ENCODE results near the gene HCFC1R1.
A peak's percentile ranks its signal among the peaks of the same experiment; 100 is the strongest.

Gene HCFC1R1

GRCh38 chr16:3049921-3050481, 26.3 kb upstream of the HCFC1R1 start:
- FAIRE-seq: no peak
- no peak for DNase-seq (ENCODE audit: insufficient read length, low spot score)
- TF ChIP-seq TAF1 (IDR thresholded peaks at IDR 0.05; ENCODE audit: low read depth, low read length) (no peak), PAX5 (IDR thresholded peaks at IDR 0.05; ENCODE audit: insufficient read depth, low read length, severe bottlenecking) (no peak), POU2F2 (IDR thresholded peaks at IDR 0.05; ENCODE audit: low read depth, low read length) (no peak), SPI1 (IDR thresholded peaks at IDR 0.05; ENCODE audit: low read depth, low read length) (no peak)

DNA sequence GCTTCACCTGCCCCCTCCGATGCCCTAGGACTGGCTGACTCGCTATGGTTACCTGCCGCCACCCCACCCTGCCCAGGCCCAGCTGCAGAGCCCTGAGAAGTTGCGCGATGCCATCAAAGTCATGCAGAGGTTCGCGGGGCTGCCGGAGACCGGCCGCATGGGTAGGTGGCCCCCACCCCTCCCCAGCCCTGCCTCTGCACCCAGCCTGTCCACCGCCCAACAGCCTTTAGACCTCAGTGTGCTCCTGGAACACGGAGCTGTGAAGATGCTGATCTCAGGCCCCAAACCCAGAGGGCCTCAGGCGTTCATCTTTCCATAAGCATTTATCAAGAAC, 23.6 kb upstream of the HCFC1R1 start:
- FAIRE-seq (no peak), DNase-seq (ENCODE audit: insufficient read length, low spot score) (no peak)
- TF ChIP-seq POLR2AphosphoS5 (IDR thresholded peaks at IDR 0.05; ENCODE audit: low read depth, low read length): no peak

GRCh38 chr16:3046641-3047386, 23.1 kb upstream of the HCFC1R1 start:
- FAIRE-seq (no peak), DNase-seq (ENCODE audit: insufficient read length, low spot score) (no peak)
- TF ChIP-seq SPI1 (IDR thresholded peaks at IDR 0.05; ENCODE audit: low read depth, low read length) (no peak), POLR2AphosphoS5 (IDR thresholded peaks at IDR 0.05; ENCODE audit: low read depth, low read length) (no peak), PAX5 (IDR thresholded peaks at IDR 0.05; ENCODE audit: insufficient read depth, low read length, severe bottlenecking) (no peak), POLR2A (IDR thresholded peaks at IDR 0.05; ENCODE audit: low read depth, low read length) (no peak), TAF1 (IDR thresholded peaks at IDR 0.05; ENCODE audit: low read depth, low read length) (no peak), POU2F2 (IDR thresholded peaks at IDR 0.05; ENCODE audit: low read depth, low read length) (no peak)

- FAIRE-seq (peak; percentile 51), DNase-seq (ENCODE audit: insufficient read length, low spot score) (no peak)
- TF ChIP-seq SPI1 (IDR thresholded peaks at IDR 0.05; ENCODE audit: low read depth, low read length) (peak; percentile 81), POU2F2 (IDR thresholded peaks at IDR 0.05; ENCODE audit: low read depth, low read length) (no peak)
Measured at GRCh38 chr16:3045758-3046640, 22.3 kb upstream of the HCFC1R1 start, which contains the start of gene MMP25. Gene MMP25 (plus strand): TSS chr16:3046561. CDS start chr16:3046918, 357 bp downstream.

DNA sequence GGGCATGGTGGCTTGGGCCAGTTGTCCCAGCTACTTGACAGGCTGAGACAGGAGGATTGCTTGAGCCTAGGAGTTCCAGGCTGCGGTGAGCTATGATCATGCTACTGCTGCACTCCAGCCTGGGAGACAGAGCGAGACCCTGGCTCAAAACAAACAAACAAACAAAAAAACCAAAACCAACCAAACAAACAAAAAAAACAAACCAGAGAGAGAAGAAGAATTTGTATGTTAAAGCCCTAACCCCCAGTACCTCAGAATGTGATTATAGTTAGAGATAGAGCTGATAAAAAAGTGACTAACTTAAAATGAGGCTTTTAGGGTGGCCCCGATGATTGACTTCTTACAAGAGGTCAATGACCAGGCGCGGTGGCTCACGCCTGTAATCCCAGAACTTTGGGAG, 21.0 kb upstream of the HCFC1R1 start:
- no peak for TF ChIP-seq POLR2A (IDR thresholded peaks at IDR 0.05; ENCODE audit: low read depth, low read length)
- no peak for TF ChIP-seq POU2F2 (IDR thresholded peaks at IDR 0.05; ENCODE audit: low read depth, low read length)
- TF ChIP-seq POLR2AphosphoS5 (IDR thresholded peaks at IDR 0.05; ENCODE audit: low read depth, low read length): no peak
- no peak for TF ChIP-seq SPI1 (IDR thresholded peaks at IDR 0.05; ENCODE audit: low read depth, low read length)
- no peak for TF ChIP-seq PAX5 (IDR thresholded peaks at IDR 0.05; ENCODE audit: insufficient read depth, low read length, severe bottlenecking)
- FAIRE-seq: no peak
- no peak for DNase-seq (ENCODE audit: insufficient read length, low spot score)

GRCh38 chr16:3042376-3042775, 18.6 kb upstream of the HCFC1R1 start:
- no peak for FAIRE-seq
- DNase-seq (ENCODE audit: insufficient read length, low spot score): no peak
- TF ChIP-seq POLR2A (IDR thresholded peaks at IDR 0.05; ENCODE audit: low read depth, low read length) (no peak), POLR2AphosphoS5 (IDR thresholded peaks at IDR 0.05; ENCODE audit: low read depth, low read length) (no peak), SPI1 (IDR thresholded peaks at IDR 0.05; ENCODE audit: low read depth, low read length) (no peak), PAX5 (IDR thresholded peaks at IDR 0.05; ENCODE audit: insufficient read depth, low read length, severe bottlenecking) (no peak), TAF1 (IDR thresholded peaks at IDR 0.05; ENCODE audit: low read depth, low read length) (no peak), POU2F2 (IDR thresholded peaks at IDR 0.05; ENCODE audit: low read depth, low read length) (no peak)

GRCh38 chr16:3038896-3039295, 15.2 kb upstream of the HCFC1R1 start:
- TF ChIP-seq POLR2A (IDR thresholded peaks at IDR 0.05; ENCODE audit: low read depth, low read length) (no peak), POU2F2 (IDR thresholded peaks at IDR 0.05; ENCODE audit: low read depth, low read length) (no peak), PAX5 (IDR thresholded peaks at IDR 0.05; ENCODE audit: insufficient read depth, low read length, severe bottlenecking) (no peak), TAF1 (IDR thresholded peaks at IDR 0.05; ENCODE audit: low read depth, low read length) (no peak), POLR2AphosphoS5 (IDR thresholded peaks at IDR 0.05; ENCODE audit: low read depth, low read length) (no peak), SPI1 (IDR thresholded peaks at IDR 0.05; ENCODE audit: low read depth, low read length) (no peak)
- FAIRE-seq (no peak), DNase-seq (ENCODE audit: insufficient read length, low spot score) (no peak)

DNA sequence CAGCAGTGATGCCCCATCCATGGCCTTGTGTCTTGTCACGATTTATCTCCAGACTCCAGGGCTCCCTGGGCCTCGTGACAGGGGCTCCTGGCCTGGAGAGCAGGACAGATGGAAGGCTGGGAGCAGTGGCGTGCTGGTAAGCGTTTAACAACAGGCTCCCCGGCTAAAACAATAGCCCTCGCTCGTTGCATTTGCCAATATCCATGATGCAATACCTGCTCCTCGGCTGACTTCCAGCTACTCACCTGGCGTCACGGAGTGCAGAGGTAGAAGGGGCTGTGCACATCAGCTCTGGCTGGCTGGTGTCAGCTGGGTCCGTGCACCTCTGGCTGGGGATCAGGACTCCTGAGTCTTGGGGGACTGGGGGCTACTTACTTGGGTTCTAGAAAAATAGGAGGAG, 14.5 kb upstream of the HCFC1R1 start:
- TF ChIP-seq POU2F2 (IDR thresholded peaks at IDR 0.05; ENCODE audit: low read depth, low read length) (no peak), POLR2AphosphoS5 (IDR thresholded peaks at IDR 0.05; ENCODE audit: low read depth, low read length) (no peak), PAX5 (IDR thresholded peaks at IDR 0.05; ENCODE audit: insufficient read depth, low read length, severe bottlenecking) (no peak), SPI1 (IDR thresholded peaks at IDR 0.05; ENCODE audit: low read depth, low read length) (no peak), TAF1 (IDR thresholded peaks at IDR 0.05; ENCODE audit: low read depth, low read length) (no peak), POLR2A (IDR thresholded peaks at IDR 0.05; ENCODE audit: low read depth, low read length) (no peak)
- FAIRE-seq (no peak), DNase-seq (ENCODE audit: insufficient read length, low spot score) (no peak)

DNA sequence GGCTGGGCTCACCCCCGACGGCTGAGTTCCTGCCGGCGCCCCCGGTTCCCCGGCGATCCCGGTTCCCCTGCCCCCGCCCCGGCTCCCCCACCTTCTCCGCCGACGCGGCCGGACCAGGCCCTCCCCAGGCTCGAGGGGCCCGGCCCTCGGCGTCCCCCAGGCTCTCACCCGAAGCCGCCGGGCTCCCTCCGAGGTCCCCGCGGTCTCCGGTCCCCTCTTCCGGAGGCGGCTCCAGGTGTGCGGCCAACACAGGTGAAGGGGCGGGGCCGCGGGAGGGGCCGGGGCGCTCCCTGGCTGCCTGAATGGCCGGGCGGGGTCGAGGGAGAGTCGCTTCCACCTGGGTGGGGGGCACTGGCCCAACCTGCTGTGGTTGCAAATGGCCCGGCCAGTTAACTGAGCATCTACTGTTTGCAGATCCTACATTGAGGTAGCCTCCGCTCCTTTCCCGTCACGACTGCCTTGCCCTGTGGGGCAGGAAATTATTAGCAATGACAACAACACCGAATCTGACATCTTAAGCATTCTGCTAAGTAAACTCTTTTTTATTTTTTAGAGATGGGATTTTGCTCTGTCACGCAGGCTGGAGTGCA, 13.1 kb upstream of the HCFC1R1 start, which contains the start of gene BICDL2:
Gene BICDL2 (minus strand): TSS at position 219 of the 590 bp plus-strand sequence. CDS start 1,448 bp downstream, outside the sequence.
- FAIRE-seq: no peak
- no peak for DNase-seq (ENCODE audit: insufficient read length, low spot score)
- no peak for TF ChIP-seq POLR2A (IDR thresholded peaks at IDR 0.05; ENCODE audit: low read depth, low read length)
- no peak for TF ChIP-seq POLR2AphosphoS5 (IDR thresholded peaks at IDR 0.05; ENCODE audit: low read depth, low read length)

Data from GM12891 (cell line).